Endometrial microvascular endothelial cells (primary cell): ENCODE measurements around the gene ANKS1A. TPM values are rescaled to one million over a fixed set of nuclear protein-coding genes. Genes with fewer than 3 reads are reported as not detected.

ENCODE experiments used
- in situ Hi-C: cut with HindIII; loops from 2 replicates; pipeline ENCODE4 v1.10.0; 2017; ENCODE audit warnings: low sequenced_read_pairs, low pct_unique_long_range_greater_than_20kb; ENCODE audit errors: inconsistent ontology term
- total RNA-seq: library from RNA; depleted of rRNA; stranded (reverse); fragments of >200 nt; gene quantifications from one replicate; pipeline ENCODE4 v1.2.3, GENCODE V29; 2015; ENCODE audit errors: inconsistent ontology term

Gene ANKS1A
- total RNA-seq, 1 donor from 2014 or later: 12.5 TPM

DNA sequence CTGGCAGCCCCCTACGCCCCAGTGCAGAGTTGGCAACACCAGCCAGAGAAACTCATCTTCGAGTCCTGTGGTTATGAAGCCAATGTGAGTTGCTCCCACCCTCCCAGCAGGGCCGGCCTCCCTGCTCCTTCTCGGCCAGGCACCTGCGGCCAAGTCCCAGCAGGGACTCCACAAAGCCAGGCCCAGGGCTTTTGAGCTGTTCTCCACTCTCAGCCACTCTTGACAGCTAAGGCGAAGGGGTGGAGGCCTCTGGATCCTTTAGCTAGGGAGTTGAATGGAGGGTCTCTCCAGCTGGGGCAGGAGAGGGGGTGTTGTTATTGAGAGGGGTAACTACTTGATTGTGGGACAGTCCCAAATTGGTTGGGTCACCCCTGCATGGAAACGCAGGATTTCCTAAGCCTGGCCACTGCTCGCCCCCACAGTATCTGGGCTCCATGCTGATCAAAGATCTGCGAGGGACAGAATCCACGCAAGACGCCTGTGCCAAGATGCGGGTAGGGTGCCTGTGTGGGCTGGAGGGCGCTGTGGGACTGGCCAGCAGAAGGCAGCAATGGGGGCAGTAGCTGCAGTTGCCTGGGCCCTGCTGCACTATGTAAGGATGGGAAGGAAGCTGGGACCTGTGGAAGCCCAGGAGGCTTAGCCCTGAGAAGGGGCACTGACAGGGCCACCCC, 193.8 kb downstream of the ANKS1A start:
- in situ Hi-C loops: no loop called here

- in situ Hi-C loops: no loop called here
Measured at GRCh38 chr6:35083507-35083906, 194.5 kb downstream of the ANKS1A start.

GRCh38 chr6:35084041-35084491, 195.0 kb downstream of the ANKS1A start:
- in situ Hi-C loops: no loop called here

DNA sequence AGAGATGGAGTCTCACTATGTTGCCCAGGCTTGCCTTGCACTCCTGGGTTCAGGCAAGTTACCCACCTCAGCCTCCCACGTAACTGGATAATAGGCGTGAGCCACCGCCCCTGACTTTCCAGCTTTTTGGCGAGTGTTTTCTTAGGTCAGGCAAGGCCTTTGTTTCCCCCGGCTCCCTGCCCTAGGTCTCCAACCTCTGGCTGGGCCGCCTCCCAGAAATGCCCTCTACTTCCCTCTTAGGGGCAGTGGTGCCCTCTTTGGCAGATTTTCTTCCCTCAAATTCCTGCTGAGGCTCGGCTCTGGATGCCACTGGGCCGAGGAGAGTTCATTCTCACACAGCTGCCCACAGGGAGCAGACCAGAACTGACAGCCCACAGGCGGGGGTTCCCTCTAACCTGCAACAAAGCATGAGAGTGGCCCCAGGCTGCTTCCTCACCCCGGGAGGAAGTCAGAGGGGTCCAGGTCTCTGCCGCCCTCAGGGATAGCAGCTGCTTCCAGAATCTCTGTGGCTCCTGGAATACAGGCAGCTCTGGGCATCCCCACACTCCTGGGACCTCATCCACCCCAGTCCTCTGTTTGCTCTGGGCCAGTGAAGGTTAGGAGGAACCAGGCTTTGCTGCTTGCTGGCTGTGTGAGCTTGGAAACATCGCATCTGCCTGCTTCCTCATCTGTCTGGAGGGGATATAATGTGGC, 195.6 kb downstream of the ANKS1A start:
- in situ Hi-C loops: no loop called here

DNA sequence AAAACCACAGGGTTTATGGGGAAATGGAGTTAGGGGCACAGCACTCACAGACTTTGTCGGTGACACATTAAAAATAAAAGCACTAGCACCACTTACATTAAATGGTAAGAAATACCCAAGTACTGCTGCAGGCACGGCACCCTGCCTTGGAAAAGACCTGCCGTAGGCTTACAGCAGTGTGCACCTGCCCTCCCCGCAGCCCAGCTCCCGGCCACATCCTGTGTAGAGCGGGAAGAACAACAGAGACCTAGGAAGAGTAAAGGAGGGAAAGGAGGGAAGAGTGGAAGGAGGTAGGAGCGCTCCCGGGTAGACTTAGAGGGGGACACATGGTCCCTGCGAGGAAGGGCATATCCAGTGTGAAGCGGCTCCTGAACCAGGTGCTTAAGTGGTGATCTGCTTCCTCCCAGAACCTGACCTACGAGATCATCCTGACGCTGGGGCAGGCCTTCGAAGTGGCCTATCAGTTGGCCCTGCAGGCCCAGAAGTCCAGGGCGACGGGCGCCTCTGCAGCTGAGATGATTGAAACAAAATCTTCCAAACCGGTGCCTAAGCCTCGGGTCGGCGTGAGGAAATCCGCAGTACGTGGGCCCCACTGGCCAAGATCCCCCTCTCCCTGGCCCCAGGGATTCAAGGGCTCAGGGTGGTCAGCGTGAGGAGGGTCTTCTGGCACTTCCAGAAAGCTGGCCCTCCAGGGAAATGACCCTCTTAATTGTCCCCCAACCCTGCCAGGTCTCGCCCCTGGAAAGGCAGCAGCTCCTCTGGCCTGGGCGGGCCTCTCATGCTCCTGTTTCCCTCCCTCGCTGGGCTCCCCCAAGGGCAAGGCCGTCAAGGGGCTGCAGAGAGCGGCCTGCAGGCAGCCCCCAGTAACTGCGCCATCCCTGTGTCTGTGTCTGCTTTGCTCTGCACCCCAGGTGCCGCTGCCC, 196.6 kb downstream of the ANKS1A start:
- in situ Hi-C loops: no loop called here

- in situ Hi-C loops: no loop called here
Measured at GRCh38 chr6:35086282-35086632, 197.2 kb downstream of the ANKS1A start.

DNA sequence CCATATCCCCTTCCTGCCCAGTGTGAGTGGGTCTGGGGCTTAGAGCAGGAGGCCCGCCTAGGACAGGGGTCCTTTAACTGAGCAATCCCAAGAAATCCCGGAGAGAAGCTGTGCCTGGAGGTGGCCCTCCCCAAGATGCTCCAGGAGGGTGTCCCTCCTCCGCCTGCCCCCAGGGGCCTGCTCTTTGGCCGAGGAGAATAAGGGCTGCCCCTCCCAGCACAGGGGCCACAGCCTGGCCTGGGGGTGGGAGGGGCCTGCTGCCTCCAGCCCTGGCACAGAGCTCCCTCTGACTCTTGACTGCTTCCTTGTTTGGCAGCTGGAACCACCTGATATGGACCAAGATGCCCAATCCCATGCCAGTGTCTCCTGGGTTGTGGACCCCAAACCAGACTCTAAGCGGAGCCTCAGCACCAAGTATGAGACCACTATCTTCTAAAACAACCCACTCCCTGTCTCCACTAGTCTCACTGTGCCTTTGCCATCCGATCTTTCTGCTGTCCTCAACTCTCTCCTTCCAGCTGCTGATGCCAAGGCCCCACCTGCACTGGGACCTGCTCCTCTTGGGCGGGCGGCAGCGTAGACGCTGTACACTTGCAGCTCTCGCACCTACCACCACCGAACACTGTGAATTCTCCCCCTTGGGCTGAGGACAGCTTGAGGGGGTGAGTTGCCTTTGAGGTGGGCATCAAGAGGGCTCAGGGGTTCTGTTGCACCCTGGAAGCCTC, 197.7 kb downstream of the ANKS1A start:
- in situ Hi-C loops: no loop called here

DNA sequence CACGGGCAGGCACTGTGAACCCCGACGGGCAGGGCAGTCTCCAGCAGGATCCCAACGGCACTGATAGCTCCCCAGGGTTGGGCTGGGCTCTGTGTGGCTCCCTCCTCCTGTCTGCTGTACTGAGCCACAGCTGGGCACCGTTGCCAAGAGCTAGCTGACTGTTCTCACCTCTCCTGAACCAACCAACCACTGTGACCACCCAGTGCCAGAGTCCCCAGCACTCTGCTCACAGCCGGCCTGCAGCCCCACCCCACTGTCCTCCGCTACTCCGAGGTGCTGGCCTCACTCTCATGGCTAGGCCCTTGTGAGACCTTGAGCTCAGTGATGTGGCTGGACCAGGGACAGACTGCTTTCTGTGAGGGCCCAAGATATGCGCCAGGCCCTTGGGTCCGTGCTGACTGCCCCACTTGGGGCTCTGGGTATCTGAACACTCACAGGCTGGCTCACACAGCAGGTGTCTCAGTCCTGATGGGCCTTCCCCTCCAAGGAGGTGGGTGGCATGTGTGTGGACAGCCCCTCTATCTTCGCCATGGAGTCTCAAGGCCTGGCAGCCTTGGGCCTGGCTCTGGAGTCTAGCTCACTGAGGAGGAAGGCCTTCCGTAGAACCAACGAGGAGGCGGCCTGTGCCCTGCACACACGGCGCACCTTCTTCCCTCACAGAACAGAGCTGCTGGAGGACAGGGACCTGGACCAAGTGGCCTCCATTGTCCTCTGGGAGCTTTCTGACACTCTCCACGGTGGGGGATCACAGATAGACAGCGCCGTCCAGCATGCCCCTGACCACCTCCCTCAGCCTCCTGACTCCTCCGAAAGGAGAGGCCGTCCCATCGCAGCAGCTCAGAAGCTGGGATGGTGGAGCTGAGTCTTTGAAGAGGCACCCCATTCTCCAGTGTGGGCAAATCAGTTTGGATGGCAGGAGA, 198.6 kb downstream of the ANKS1A start:
- in situ Hi-C loops: no loop called here

- in situ Hi-C loops: no loop called here
Measured at GRCh38 chr6:35088281-35089215, 199.5 kb downstream of the ANKS1A start.

- in situ Hi-C loops: no loop called here
Measured at GRCh38 chr6:35089216-35089934, 200.3 kb downstream of the ANKS1A start.

- in situ Hi-C loops: no loop called here
Measured at GRCh38 chr6:35089935-35090505, 201.0 kb downstream of the ANKS1A start.

- in situ Hi-C loops: no loop called here
Measured at GRCh38 chr6:35090734-35091133, 201.7 kb downstream of the ANKS1A start.

- in situ Hi-C loops: no loop called here
Measured at GRCh38 chr6:35091346-35092083, 202.5 kb downstream of the ANKS1A start.

DNA sequence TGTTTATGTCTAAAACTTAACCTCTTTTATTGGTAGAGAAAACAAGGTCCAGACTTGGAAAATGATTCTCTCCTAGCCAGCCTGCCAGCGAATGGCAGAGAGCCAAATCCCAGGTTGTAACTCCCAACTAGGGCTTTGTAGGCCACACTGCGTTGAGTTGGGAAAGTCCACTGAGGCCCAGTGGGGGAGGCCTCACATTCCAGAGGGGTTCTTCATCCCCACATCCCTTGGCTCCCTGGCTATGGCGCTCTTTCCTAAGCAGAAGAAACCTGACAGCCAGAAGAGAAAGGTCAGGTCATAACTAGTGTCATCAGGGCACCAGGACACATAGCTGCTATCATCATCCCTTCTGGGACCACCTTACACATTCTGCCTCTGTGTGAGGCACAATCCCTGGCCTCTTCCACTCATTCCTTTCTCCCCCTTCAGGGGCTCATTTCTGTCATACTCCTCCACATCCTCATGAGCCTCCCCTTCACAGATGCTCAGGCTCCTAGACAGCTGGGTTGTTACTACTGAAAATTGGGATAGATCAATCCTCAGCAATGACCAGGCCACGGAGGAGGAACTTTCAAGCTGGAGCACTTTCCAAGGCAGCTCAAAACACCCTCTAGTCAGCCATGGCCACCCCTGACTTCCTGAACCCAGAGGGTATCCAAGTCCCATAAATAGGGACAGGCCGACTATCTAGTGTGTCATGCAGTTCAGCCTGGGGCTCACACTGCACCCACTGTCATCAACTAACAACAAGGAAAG, 203.5 kb downstream of the ANKS1A start:
- in situ Hi-C loops: no loop called here

- in situ Hi-C loops: no loop called here
Measured at GRCh38 chr6:35093118-35093445, 204.0 kb downstream of the ANKS1A start.
